NCI-H526 (cell line): ENCODE results near the gene DVL2.
"Not testable (repeated sequence)": the region's sequence is repeated elsewhere in the genome, so short reads cannot be mapped to it uniquely, and the experiment has no call there.

ENCODE experiments used
- DNase-seq, 2 experiments: peaks; one replicate each; lab custom pipeline; 2025; lab: John Stamatoyannopoulos, UW

DVL2 gene

DNA sequence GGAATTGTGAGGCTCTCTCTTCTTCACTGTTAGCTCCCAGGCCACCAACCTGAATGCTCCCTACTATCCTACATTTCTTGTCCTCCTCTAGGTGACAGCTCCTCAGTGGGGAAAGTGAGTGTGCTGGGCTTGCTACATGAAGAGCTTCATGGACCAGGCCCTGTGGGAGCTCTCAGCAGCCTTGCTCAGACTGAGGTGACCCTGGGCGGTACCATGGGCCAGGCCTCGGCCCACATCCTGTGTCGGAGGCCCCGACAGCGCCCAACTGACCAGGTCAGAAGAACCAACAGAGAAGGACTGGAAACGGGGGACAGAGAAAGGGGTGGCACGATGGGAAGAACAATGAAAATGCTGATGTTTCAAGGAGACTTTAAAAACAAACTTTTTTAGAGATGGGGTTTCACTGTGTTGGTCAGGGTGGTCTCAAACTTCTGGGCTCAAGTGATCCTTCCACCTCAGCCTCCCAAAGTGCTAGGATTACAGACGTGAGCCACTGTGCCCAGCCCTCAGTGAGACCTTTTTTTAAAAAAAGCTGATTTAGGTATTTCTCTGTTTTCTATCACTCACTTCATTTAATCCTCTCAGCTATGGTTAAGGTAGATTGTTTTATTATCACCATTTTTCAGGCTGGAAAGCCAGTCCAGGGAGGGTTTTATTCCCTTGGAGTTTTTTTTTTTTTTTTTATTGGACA, 22.6 kb upstream of the DVL2 start:
- no peak for DNase-seq

DNA sequence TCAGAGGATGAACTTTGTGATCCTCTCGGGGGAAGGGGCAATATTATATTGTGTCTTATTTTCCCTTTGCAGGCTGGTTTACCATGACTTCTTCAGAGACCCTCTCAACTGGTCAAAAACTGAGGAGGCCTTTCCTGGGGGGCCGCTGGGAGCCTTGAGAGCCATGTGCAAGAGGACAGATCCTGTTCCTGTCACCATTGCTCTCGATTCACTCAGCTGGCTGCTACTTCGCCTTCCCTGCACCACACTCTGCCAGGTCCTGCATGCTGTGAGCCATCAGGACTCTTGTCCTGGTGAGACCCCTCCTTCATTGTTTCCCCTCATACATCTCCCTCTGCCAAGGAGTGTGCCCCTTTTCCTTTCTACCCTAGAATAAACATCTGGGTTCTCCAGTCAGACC, 20.2 kb upstream of the DVL2 start:
- no peak for DNase-seq

DNA sequence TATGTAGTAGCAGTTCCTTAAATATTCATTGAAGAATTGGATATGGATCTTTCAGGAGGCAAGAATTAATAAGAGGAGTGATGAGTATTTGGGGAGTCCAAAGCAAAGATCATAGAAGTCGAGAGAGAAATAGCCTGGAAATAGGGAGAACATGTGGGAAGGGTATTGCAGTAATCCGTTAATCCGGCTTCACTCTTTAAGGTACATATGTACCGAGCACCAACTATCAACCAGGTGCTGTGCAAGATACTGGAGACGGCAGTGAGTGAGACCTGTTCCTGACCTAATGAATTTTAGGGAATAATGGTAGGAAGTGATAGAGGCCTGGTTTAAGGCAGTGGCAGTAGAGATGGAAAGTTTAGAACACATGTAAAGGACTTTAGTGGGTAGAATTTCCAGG, 18.8 kb upstream of the DVL2 start:
- no peak for DNase-seq

DNA sequence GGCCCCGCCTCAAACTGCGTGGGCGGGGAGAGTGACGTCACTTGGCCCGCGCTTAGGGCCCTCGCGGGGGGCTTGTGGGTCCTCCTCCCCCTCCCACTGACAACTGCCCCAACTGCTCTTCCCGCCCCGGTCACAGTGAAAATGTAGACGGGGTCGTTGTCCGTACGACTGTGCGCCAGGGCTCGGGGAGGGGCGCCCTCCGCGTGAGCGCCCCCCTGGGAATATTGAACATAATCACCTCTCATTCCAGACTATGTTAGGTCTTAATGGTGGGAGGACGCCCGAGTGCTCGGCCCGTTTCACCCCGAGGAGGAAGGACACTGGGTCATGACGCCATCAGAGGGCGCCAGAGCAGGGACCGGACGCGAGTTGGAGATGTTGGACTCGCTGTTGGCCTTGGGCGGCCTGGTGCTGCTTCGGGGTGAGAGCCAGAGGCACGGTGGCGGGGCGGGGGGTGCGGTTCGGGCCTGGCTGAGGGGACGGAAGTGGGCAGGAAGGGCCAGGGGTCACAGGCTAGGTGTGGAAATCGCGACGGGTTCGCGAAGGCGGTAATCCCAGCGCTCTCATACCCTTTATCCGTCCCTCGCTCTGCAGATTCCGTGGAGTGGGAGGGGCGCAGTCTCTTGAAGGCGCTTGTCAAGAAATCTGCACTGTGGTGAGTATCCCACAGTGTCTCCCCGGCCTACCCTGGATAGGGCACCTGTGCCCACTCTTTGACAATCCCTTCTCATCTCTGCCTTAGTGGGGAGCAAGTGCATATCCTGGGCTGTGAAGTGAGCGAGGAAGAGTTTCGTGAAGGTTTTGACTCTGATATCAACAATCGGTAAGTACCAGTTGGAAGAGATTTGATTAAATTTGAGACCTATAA, 18.1 kb upstream of the DVL2 start, which contains the start of gene ELP5:
Gene ELP5 (plus strand): TSS at position 40 of the 868 bp plus-strand sequence. CDS start 336 bp downstream, at position 376.
- DNase-seq, result peak; percentile 89 to 92

DNA sequence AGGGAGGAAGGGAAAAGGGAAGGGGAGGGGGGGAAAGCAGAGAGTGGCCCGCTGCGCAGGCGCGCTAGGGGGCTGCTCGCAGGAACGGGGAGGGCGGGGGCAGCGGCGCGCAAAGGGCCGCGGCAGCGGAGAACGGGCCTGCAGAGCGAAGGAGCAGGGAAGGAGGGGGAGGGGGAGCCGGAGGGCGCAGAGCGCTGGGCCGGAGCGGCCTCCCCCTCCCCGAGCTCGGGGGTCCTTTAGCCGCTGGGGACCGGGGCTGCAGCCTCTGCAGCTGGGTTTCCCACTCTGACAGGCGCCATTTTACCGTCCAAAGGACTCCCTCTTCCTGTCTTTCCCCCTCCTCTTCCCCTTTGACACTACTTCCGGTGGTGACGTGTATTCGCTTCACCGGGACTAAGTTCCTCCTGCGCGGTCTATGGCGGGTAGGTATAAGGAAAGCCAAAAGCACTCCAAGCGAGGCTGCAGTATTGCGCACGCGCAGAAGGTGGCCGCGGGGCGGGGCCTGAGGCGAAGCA, 17.4 kb upstream of the DVL2 start, which contains the start of gene CTDNEP1:
Gene CTDNEP1 (minus strand): TSS at position 74 of the 515 bp plus-strand sequence. CDS start 438 bp downstream, outside the sequence.
- DNase-seq, result peak; percentile 95

DNA sequence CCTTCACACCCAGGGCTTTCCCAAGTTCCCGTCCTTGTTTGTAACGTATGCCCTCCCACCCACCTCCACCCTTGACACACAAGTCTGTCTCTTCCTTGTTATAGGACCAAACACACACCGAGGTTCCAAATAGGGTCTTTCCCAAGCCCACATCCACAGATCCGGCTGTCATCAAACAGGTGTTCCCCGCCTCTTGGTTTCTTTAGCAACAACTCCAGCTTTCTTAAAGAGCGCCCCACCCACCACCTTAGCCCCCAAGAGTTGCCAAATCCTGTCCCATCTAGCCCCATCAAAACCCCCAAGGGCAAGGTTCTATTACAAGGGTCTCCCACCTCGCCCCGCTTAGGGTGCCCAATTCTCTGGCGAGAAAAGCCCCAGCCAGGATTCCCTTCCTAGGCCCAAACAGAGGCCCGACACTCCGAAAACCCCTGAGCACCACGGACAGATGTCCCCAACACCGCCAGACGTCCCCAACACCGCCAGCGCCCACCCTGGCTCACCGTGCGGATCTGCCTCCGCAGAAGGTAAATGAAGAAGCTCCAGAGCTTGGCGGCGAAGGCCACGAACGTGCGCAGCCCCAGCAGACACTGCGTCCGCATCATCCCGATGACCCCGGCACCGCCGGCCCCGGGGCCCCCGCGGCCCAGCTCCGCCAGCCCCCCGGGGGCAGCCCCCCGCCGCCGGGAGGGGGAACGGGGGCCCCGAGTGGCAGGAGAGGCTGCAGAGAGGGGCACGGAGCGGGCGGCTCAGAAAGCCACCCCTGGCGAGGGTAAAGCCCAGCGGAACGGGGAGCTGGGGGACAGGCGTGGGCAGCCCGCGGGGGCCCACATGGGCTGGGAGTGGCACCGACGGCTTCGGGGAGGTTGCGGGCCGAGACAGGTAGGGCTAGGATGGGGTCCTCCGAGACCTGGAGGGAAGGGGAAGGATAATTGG, 16.6 kb upstream of the DVL2 start:
- DNase-seq, result no peak

DNA sequence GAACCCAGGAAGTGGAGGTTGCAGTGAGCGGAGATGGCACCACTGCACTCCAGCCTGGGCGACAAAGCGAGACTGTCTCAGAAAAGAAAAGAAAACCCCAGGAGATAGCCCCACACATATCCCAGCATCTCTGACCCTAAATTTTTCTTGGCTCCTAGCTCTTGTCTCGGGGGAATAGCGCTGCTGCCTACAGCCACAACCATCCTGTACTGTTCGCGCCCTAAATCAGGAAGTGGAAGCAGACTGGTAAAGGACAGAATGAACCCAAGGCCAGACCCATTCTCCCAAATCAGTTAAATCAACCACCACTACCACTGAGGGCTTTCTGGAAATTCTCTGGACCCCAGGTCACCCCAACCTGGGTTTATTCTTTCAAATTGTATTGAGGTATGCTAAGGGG, 15.5 kb upstream of the DVL2 start:
- DNase-seq, result no peak

DNA sequence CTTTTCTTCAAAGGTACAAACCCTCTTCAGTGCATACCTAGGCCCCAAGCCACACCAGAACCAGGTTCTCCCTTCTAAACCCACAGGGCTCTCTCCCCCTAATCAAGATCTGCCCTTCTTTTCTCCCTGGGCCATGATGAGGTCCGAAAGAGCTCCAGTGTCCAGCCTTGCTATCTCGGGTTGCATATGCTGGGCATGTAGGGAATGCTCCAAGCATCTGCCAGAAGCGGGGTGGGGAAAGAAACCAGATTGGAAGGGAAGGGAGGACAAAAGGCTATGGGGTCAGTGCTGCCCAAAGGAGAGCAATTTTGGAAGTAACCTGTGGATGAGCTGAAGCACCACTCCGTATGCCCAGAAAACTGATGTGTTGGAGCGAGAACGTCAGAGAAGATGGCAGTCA, 14.9 kb upstream of the DVL2 start:
- DNase-seq, result no peak

DNA sequence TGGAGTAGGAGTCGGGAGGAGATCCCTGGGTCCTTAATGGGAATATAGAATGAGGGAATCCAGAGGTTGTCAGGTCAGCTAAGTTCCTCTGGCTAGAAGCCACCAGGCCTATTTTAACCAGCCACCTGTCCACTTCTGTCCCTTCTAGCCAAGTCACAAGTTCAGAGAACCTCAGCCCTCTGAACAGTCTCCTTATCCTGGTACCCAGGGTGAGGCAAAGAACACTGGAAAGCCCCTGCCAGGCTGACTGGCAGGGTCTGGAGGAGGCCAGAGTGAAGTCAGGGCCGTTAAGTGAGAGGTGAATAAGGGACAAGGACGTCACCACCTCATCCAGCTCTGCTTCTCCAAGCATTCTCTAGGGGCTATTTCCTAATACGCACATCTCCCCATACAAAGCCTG, 14.5 kb upstream of the DVL2 start:
- DNase-seq, result no peak

DNA sequence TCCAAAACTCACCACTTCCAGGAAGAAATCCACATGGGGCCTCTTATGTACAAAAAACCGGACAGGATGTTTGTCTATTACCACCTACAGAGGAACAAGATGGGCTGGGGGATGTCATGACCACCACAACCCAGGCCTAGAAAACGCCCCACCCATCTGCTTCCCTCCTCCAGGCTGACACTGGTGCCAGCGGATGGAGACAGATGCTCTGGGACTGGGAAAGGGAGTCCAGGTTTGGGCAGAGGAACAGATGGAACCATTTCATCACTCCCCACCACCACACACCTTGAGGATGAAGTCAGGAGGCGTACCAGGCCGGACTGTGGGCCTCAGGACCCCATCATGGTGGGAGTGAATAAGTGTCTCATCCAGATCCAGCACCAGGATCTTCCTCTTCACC, 12.5 kb upstream of the DVL2 start:
- no peak for DNase-seq

DNA sequence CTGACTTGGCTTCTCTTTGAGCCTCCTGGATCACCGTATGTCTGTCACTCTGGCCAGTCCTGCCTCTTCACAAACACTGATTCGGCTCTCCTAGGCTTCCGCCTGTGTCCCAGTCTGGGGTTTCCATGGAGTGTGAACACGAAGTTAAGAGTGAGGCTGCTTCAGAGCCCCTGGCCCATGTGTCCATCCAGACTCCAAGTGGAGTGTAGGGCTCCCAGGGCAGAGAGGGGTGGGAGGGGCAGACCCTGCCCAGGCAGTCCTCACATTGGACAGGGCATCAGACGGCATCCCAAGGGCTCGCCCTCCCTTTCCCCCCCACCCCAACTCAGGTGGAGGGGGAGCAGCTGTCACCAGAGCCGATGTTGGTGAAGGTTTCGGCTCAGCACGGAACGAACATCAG, 9.5 kb upstream of the DVL2 start:
- not testable (repeated sequence) for DNase-seq

DNA sequence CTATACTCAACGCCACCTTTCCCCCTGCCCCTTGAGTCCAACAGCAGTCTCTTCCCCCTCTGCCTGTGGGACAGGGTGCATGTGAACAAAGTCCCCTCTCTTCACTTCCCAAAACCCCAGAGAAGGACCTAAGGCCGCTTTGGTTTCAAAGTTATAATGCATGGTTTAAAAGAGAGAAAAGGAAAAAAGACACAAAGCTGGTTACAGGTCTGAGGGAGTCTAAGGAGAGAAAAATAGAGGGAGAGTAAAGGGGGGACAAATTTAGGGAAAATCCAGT, 9.1 kb upstream of the DVL2 start:
- no peak for DNase-seq

DNA sequence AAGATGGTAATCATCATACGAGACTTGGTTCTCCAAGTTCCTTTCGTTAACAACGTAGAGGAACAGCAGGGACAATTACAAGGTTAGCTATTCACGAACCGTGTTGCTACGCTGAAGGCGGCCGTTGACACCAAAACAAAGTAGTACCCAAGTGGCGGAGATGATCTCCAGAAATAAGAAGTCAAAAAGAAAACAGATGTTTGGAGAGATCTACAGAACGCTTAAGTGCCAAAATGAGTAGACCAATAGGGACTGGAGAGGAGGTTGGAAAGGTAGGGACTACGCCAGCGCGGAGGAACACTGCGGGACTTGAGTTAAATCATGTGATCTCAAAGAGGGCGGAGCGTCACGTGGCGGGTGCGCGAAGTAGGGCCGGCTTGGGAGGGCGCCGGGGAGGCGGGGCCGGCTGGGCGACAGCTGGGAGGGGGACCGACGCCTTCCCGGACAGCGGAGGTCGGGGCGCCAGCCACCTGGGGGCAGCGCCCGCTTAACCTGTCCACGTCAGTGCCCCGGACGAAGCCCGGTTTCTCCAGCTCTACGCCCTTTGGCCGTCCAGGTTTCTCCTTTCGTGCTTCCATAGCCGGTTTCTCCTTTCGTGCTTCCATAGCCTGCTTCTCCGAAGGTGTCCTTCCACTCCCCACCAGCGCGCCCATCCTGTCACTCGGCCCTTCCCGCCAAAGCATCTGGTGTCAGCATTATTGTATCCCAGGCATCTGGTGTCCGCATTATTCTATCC, 8.6 kb upstream of the DVL2 start:
- DNase-seq, result peak; percentile 79 to 93

DNA sequence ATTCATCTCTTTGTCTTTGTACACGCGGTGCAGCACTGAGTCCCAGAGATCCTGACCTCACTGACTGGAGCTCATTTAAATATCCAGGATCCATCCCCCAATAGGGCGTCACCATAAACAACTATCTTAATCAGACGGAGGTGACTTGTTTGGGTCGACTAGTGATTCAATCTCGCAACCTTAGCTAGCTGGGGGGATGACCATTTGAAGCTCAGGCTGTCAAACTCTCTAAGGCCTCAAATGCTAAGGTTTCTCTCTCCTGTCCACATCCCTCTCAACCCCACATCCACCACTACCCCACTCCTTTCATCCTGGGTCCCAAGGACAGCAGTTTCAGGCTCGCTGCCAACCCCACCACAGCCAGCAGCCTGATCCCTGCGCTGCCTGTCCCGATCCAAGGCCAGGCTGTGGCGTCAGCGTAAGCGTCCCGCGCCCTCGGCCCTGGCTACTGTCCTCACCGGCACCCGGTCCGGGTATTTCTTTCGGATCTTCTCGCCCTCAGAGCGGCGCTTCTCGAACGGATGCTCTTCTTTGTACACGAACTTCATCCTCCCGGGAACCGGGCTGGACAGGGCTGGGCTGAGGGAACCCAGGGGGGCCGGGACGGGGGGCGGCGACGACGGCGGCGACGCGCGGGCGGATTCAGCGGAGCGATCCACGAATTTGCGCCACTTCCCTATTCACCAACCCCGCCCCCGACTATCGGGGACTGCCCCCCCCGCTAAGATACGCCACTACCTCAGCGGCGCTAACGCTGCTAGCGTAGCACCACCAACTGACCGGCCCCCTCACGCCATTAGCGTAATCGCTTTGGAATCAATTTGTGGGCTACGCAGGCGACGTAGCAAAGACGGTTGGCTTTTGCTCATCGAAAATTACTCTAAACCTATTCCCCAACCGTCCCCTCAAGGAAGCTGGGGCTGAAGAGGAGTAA, 7.7 kb upstream of the DVL2 start, which contains the start of gene GABARAP:
Gene GABARAP (minus strand): TSS at position 667 of the 934 bp plus-strand sequence. CDS start 119 bp downstream, at position 548.
- DNase-seq, result peak; percentile 74 to 89

DNA sequence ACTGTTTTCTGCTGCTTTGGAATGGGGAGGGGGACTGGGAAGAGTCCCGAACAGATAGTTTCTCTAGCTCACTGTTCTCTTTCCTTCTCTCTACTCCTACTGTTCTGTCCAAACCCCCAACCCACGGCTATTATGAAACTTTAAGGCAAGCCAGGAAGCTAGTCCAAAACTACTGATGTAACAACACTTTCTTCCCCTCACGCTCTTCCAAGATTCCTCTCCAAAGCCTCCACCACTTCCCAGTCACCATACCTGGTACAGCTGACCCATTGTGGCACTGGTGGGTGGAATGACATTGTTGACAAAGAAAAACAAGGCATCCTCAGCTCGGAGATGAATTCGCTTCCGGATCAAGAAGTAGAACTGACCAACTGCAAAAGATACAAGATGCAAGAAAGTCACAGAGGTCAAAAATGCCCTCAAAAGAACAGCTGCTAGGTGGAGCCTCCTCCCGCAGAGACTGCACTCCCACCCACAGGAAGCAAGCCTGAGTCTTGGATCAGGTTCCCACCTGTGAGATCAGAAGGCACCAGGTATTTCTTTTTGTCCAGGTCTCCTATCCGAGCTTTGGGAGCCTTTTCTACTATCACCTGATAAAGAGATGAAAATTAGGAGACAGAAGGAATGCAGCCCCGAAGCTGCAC, 6.9 kb upstream of the DVL2 start:
- no peak for DNase-seq

DNA sequence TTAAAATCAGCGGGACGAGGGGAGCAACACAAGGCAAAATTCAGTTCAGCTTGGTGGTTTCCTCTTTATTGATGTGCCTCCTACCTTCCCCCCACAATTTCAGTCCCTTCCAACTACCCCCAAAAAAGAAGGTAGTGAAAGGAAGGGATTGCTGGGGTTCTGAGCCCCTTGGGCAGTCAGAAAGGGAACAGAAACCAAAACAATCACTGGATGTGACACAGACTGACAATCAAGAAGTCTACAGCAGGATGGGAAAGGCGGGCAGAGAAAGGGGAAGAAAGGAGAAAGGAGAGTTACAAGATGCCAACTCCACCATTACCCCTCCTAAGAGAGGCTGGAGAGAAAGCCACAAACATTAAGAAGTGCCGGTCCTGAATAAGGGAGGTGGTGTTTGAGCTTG, 6.1 kb upstream of the DVL2 start:
- DNase-seq, result no peak

DNA sequence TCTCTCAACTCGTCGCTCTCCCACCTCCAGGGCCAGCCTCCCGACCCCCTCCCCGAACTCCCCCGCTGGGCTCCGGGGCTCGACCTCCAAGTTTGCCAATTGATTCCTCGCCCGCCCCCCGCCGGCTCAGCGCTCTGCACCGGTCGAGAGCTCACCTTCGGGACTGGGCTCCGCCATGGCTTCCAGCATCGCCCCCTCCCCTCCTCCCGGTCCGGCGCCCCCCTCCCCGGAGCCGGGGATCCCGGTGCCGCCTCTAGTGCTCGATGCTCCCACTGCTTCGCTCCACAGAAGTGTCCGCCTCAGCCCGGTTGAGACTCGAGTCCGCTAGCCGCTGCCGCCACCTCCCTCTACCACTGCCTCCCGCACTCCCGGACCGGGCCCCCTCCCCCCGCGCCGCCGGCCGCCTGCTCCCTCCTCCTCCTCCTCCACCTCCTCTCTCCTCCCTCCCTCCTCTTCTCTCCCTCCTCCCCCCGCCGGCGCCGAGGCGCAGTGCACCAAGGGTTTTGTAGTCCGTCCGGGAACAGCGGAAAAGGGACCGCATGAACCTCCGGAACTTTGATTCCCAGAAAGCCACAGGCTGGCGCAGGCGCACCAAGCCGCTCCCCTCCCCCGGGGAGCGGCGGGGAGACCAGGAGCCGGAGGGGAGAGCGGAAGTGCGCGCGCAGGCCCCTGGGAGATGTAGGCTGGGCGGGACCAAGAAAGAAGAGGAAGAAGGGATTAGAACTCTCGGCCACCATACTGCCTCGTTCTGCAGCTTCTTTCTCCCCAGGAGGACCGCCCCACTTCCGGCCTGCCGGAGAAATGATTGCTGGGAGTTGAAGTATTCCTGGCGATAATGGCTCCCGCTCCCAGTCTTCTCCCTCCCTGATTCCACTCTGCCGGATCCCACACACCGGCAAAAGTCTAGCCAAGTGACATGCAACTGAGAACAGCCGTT, 5.0 kb upstream of the DVL2 start, which contains the start of gene PHF23:
Gene PHF23 (minus strand): TSS at position 367 of the 937 bp plus-strand sequence. CDS start 178 bp downstream, at position 189.
- DNase-seq, result peak; percentile 97 to 98

DNA sequence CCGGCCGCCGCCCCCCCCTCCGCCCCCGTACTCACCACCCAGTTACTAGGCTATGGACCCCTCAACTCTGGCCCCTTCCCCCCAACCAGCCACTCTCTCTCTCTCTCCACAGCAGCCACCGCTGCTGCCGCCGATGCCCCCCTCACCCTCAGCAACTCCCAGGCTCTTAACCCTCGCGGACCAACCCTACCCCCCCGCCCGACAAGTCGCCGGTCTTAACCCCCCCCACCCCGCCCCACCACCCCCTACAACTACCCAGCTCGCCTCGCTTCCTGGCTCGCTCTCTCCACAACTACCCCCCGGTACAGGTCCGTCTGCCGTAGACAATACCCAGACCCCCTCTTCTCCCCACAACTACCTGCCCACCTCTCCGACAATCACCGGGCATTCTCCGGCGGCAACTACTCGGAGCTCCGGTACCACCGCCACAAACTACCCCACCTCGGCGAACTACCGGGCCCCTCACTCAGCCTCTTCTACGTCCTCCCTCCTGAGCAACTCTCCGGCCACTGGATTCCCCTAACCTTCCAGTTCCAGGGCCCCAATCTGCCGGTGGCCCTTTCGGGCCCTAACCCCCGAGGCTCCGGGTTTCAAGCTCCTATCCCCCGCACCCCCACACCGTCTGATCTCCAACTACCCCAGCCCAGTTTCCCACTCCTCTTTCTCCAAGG, 4.2 kb upstream of the DVL2 start:
- DNase-seq, result peak in 1 of 2 experiments; percentile 41
